GM10266 (cell line): ENCODE data around the gene ANO10.

Source experiments
- DNase-seq: peaks from one replicate; pipeline ENCODE4 v3.0.0; 2012; ENCODE audit errors: extremely low spot score
- TF ChIP-seq, protein P1 (sequence below): IDR thresholded peaks from 2 replicates; pipeline ENCODE4 v1.5.1; 2012; ENCODE audit warnings: mild to moderate bottlenecking, low read depth; ENCODE audit not compliant: control insufficient read depth, insufficient read depth; ENCODE audit errors: missing control alignments

ANO10 gene

DNA sequence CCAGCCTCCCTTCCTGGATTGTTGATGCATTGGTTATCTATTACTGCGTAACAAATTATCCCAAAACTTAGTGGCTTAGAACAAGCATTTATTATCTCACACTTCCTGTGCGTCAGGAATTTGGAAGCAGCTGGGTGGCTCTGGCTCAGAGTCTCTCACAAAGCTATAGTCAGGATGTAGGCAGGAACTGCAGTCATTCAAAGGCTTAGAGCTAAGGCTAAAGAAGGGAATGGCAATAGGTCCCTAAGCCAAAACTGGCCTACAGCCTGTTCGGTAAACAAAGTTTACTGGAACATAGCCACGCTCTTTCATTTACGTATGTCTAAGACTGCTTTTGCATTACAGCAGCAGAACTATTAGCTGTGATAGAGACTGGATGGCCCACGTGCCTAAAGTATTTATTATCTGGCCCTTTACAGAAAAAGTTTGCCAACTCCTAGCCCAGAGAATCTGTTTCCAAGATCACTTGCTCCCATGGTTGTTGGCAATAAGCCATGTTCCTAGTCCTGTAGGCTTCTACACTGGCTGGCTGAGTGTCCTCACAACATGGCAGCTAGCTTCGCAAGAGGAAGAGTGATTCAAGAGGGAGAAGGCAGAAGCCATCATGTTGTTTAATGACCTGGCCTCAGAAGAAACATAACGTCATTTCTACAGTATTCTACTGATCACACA lies 203.1 kb downstream of the ANO10 start:
- DNase-seq, result no peak
- TF ChIP-seq, protein P1, sequence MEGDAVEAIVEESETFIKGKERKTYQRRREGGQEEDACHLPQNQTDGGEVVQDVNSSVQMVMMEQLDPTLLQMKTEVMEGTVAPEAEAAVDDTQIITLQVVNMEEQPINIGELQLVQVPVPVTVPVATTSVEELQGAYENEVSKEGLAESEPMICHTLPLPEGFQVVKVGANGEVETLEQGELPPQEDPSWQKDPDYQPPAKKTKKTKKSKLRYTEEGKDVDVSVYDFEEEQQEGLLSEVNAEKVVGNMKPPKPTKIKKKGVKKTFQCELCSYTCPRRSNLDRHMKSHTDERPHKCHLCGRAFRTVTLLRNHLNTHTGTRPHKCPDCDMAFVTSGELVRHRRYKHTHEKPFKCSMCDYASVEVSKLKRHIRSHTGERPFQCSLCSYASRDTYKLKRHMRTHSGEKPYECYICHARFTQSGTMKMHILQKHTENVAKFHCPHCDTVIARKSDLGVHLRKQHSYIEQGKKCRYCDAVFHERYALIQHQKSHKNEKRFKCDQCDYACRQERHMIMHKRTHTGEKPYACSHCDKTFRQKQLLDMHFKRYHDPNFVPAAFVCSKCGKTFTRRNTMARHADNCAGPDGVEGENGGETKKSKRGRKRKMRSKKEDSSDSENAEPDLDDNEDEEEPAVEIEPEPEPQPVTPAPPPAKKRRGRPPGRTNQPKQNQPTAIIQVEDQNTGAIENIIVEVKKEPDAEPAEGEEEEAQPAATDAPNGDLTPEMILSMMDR, result no peak

DNA sequence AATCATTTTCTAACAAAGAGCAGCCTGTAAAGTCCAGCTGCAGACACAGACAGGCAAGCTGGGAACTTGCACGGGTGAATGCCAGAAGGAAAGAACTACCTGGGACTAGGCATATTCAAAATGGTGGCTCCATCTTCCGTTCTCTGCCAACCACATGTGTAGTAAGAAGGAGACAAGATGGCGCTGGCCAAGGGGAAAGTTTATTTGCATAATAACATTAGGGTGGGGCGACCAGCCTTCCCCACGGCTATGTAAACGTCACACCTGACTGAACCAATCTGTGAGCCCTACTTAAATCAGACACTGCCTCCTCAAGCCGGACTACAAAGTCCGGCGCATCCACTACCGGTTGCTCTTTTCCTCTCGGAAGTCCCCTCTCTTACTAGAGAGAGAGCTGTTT lies 204.7 kb downstream of the ANO10 start:
- TF ChIP-seq, protein P1, result no peak
- no peak for DNase-seq

DNA sequence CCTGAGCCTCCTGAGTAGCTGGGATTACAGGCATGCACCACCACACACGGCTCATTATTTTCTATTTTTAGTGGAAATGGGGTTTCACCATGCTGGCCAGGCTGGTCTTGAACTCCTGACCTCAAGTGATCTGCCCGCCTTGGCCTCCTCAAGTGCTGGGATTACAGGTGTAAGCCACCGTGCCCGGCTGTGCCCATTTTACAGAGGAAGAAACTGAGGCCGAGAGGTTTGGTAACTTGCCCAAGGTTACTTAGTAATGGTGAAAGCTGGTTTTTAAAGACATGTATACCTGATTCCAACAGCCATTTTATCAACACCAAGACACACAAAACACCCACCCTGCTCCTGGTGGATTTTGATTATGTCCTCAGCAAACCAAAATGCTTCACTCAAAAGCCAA lies 206.7 kb downstream of the ANO10 start:
- no peak for DNase-seq
- TF ChIP-seq, protein P1, result no peak

DNA sequence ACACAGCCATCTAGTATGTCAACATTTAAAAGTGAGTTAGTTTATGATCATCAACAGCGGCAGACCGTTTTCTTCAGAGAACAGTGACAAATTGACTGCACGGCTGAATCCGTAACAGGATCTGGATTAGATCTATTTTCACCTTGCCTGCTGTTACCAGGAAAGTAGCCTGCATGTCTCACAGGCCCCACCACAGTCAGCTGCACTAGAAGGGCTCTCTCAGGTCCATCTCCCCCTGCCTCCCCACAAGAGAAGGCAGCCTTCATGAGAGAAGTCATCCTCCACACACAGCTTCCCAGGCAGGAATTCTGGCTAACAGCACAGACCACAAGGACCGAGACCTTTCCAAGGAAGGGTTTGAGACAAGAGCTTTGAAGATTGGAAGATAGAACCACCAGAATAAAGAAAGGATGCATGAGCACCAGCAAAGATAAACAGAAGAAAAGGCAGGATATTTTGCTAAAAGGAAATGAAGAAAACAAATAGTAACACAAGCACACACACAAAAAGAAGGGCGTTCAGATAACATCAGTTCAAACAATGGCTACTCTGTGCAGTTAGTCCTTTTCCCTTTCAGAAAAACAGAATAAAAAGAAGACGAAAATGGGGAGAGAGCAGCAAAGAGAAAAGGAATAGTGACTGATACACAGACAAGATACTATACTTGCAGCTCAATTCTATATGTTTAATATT lies 208.0 kb downstream of the ANO10 start:
- TF ChIP-seq, protein P1, result no peak
- DNase-seq, result no peak

DNA sequence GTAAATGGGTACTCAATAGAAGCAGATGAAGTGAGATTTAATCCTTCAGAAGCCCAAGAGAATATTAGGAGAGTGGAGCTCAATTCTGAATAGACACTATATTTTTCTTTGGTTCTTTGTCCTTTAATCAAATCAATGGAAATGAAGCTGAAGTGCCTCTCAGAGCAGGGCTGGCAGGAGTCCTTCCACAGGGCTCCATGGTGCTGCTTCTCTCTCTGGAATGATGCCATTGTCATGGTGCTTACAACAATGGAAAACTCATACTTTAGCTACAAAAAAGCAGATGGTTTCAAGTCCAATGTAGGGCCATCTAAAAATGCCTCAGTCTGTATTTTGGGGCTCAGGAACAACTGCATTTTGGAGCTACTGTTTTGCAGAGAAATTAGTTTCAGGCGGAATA lies 210.4 kb downstream of the ANO10 start:
- DNase-seq, result no peak
- TF ChIP-seq, protein P1, result no peak

DNA sequence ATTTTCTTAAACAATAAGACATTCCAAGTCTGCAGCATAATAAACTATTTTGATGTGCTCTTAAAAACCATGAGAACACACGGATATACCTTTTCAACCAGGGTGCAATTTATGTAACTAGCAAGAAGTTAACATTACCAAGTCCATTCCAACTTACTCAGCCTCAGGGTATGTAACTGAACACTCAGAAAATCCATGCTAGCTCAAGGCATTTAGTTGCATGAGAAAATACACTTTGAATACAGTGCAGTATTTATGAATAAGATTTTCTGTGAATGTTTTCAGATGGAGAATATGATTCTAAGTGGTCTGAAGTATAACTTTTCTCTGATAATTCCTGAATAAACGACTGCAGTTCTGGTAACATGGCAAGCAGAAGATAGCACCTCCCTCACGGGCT lies 211.2 kb downstream of the ANO10 start:
- TF ChIP-seq, protein P1, result no peak
- no peak for DNase-seq

DNA sequence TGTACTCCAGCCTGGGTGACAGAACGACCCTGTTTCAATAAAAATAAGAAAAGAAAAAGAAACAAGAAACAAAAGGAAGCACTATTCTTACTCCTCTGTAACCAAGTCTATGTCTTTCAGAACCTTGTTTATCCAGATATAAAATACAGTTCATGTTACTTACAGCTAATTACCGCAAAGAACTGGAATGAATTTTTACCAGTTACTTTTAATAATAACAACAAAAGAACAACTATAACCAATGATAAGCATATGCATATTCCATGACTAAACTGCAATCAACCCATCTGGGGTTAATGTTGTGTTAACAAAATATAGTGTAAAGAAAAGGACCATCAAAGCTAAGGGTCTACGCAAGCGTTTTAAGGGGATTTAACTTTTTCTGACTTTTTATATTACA lies 212.3 kb downstream of the ANO10 start:
- TF ChIP-seq, protein P1, result no peak
- no peak for DNase-seq
